MV-4-11 (cell line): Measurements from ENCODE around the gene MAN2B1.
A peak's percentile ranks its signal among the peaks of the same experiment; 100 is the strongest.

Source experiments
- DNase-seq: peaks from one replicate; lab custom pipeline; 2025; lab: John Stamatoyannopoulos, UW

The MAN2B1 gene

DNA sequence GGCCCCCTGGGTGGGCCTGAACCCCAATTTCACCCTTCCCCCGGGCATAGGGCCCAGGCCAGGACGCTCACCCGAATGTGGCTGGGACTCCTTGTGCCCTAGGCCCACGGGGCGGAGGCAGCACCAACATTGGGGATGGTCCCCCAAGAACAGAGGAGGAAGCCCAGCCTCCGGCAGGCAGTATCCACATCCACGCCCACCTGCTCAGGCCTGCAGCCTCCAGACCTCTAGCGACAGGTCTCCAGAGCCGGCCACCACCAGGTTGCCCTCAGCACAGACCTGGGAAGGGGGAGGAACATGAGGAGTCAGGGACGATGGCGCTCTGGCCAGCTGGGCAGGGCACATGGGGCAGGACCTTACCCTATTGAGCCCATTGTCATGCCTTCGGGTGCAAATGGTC lies 22.5 kb upstream of the MAN2B1 start:
- DNase-seq: no peak

DNA sequence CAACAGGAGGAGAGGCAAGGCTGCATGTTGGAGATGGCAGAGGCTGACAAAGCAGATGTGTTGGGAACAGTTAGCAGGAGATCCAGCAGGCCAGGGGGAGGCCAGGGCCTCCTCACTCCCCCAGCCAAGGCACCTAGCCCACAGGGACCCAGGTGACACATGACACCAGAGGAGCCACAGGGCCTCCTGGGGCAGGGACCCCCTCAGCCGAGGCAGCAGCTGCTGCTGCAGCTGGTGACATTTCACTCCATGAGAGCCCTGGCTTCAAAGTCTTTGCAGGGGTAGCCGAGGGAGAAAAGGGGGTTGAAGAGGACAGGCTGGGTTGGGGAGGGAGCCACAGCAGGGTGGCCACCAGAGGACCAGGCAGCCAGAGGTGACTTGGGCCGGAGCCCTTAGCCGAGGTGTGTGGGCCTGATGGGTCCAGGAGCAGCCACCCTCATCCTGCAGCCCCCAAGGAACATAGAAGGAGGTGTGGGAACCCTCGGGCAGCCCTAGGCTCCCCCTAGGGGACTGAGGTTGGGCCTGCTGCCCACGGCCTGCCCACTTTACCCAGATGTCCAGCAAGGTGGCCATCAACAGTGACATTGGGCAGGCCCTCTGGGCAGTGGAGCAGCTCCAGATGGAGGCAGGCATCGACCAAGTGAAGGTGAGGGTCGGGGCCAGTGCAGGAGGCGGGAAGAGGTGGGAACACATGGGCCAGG lies 21.1 kb upstream of the MAN2B1 start, which contains the start of gene GNG14:
GNG14 (plus strand) TSS at position 503 of the 701 bp plus-strand sequence; CDS start at position 554, 51 bp downstream.
- no peak for DNase-seq

DNA sequence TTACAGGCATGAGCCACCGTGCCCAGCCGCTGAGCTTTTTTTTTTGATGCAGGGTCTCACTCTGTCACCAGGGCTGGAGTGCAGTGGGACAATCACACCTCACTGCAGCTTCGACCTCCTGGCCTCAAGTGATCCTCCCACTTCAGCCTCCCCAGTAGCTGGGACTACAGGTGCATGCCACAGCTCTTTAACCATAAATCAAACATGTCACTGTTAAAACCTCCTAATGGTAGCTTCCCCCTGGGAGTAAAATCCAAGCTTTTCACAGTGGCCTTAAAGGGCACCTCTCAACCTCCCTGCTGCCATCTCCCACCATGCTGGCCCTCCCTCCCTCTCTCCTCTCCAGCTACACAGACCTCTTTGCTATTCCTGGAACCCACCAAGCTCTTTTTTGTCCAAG lies 19.3 kb upstream of the MAN2B1 start:
- no peak for DNase-seq

DNA sequence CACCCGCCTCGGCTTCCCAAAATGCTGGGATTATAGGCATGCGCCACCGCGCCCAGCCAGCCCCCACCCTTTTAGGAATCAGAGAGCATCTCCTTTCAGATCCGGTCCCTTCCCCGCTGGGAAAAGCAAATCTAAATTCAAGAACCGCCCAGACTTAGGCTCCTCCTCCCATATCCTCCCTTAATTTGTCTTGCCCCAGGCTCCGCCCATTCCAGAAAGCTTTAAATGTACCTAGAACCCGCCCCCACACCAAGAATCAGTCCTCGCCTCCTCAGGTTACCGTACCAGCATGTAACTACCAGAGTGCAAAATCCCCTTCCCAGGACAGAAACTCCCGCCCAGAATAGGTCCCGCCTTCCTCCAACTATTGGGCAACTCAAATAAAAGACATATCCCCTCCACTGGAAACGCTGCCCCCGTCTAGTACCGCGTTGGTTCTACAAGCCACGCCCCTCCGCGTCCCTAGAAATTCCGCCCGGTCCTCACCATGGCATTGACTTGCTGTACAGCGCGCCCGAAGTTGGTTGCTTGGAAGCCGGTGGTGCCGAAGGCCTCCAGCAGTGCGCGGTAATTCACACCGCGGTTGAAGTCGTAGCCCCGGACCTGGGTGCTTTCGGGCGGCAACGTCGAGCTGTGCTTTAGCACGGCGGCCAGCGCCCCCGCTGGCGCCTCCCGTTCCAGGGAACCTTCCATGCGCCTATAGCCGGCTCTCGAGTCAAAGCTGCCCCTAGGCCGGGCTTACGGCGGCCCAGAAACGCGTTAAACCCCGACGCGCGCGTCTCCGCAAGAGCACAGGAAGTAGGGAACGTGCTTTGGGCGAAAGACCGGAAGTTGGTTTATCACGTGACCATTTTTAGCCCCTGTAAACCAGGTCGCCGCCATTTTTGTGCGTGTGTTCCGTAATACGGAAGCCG lies 14.8 kb upstream of the MAN2B1 start, which contains the start of gene DHPS:
DHPS (minus strand) TSS at position 807 of the 914 bp plus-strand sequence; CDS start at position 693, 114 bp downstream.
- peak; percentile 99 for DNase-seq

DNA sequence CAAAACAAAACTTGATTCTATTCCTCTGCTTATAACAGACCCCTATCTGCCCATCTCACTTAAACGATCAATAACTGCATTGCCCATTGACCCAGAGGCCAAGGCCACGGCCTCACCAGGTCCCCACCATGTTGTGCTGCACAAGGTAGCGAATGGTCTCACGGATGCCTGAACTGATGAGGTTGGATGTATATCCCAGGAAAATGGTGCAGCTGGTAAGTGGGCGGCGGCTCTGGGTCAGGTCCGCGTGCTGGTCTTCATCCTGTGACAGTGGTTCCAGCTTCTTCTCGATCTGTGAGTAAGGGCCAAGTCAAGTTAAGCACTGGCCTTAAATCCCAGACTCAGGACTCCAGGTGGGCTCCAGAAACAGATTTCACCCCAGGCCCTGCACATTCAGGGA lies 13.5 kb upstream of the MAN2B1 start:
- no peak for DNase-seq

DNA sequence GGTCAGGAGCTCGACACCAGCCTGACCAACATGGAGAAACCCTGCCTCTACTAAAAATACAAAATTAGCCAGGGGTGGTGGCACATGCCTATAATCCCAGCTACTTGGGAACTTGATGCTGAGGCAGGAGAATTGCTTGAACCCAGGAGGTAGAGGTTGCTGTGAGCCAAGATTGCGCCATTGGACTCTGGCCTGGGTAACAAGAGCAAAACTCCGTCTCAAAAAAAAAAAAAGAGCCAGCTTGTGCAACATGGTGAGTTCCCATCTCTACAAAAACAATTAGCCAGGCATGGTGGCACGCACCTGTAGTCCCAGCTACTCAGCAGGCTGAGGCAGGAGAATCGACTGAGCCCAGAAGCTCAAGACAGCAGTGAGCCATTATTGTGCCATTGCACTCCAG lies 11.5 kb upstream of the MAN2B1 start:
- DNase-seq: peak; percentile 27

DNA sequence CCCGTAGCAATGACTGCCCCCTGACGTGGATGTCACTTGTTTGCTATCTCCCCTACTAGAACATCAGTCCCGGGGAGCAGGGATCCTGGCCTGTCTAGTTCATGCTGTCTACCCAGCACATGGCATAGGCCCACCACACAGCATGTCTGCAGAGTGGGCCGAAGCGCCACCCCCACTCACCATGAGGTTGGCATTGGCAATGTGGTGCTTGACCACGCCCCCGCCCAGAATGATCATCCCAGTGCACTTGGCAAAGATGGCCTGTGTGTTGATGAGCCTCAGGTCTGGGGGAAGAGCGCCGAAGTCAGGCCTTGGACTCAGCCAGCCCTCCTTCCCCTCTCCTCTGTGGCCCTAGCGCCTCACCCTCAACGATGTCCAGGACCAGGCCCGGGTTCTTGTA lies 10.4 kb upstream of the MAN2B1 start:
- DNase-seq: no peak

DNA sequence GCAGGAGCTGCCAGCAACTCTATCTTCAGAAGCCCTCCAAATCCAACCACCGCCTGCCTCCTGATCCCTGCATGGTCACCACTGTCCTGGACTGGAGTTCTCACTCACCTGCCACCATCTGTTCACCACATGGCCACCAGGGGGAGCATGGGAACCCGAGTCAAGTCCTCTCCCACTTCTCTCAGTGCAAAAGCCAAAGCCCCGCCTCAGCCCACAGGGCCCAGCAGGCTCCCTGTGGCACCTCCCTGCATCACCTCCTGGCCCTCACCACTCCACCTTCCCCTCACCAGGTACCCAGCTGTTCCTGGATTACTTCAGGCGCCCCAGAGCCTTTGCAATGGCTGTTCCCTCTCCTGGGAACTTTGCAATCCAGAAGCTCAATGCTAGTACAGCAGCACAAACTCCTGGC lies 9.8 kb upstream of the MAN2B1 start:
- peak; percentile 76 for DNase-seq

DNA sequence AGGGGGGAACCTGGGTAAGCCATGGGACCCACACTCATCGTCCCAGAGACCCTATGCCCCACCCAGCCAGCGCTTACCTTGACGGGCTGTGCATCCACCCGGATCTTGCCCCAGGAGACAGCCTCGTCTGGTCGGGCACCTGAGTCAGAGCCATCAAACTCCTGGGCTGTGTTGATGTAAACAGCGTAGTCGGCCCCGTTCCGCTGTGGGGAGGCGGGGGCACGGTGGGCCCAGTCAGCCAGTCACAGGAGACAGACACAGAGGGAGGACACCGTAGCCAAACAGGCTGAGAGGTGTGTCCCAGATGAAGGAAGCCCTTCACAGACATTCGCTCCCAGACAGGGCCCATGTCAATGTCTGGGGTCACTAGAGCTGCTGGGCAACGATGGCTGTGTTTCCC lies 9.4 kb upstream of the MAN2B1 start:
- DNase-seq: no peak

DNA sequence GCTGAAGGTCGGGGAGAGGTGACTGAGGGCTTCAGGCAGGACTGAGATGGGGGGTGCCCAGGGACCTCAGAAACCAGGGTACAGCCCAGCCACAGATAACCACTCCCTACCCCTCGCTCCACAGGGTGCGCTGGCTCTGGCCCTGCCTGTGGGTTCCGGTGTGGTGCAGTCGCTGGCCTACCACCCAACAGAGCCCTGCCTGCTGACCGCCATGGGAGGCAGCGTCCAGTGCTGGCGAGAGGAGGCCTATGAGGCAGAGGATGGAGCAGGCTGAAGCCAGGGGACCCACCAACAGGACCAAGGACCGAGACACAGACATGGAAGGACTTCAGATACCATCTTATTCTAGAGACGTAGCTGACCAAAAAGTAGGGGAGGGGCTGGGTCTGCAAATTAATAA lies 8.9 kb upstream of the MAN2B1 start:
- DNase-seq: no peak

DNA sequence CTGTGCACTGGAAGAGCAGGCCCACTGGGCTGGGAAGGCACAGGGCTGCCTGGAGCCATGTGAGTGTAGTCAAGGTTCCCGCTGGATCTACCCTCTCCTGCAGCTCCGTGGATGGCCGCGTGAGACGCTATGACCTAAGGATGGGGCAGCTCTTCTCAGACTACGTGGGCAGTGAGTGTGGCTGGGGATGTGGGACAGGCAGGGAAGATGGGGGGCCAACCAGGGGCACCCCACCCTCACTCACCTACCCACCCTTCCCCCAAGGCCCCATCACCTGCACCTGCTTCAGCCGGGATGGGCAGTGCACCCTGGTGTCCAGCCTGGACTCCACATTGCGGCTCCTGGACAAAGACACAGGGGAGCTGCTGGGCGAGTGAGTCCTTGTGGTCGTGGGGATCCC lies 6.2 kb upstream of the MAN2B1 start:
- no peak for DNase-seq

DNA sequence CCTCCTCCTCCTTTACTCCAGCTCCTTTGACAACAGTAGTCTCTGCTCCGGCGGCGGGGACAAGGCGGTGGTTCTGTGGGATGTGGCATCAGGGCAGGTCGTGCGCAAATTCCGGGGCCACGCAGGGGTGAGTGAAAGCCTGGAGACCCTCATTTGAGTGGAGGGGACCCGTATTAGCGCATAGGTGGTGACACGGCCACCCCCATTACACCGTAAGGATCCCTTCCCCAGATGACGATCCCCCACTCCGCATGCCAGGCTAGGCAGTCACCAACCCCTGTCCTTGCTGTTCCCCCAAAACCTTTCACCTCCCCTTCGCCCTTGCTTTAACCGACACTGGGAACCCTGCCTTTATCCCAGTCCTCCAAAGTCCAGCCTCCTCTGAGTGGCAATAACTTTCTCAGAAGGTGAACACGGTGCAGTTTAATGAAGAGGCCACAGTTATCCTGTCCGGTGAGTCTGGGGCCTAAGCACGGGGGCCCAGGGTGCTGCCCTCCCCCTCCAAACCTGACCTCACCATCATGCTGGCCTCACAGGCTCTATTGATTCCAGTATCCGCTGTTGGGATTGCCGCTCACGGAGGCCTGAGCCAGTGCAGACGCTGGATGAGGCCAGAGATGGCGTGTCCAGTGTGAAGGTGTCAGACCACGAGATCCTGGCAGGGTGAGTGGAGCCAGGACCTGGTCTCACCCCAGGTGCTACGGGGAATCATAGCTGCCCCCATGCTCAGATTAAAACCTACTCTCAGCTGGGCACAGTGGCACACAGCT lies 3.8 kb upstream of the MAN2B1 start:
- DNase-seq: no peak

DNA sequence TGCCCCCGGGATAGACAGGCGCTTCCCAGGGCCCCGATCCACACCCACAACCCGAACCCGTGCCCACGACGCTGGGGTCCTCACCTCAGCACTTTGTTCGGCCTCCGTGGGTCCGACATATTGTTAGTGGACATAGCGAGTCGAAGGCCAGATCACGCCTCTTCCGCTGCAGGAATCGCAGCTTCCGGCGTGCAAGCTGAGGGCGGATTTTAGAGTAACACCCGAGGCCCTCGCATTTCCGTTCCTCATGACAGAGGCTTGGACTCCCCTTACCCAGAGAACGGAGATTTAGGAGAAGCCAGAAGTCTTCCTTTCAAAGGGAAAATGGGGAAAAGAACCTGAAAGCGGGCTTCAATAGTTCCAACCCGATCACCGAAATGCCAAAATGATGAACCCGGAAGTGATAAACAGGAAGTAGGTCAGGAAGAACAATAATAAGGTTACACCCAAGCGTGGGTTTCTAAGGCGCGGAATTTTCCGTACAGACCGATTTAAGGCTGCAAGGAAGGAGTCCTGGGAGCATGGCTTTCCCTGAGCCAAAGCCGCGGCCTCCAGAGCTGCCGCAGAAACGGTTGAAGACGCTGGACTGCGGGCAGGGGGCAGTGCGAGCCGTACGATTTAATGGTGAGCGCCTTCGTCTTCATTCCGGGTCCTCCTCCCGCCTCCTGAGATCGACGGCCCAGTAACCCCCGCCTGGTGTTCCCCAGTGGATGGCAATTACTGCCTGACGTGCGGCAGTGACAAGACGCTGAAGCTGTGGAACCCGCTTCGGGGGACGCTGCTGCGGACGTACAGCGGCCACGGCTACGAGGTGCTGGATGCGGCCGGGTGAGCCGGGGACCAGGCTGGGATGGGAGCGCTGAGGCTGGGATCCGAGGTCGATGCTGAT lies 3.0 kb upstream of the MAN2B1 start:
- DNase-seq: peak; percentile 84

DNA sequence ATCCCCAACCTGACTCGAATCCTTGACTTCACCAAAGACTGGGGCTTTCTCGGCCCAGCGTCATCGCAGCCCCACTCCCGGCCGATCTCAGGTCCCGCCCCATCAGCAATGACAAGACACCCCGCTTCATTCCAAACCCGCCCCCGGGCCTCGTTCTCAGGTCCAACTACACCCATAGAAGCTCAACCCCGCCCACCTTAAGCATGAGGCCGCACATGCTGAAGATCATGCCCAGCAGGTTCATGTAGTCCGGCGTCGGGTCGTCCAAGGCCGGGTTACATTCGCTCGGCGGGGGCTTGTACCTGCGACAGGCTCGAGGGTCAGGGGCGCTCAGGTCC lies 2.4 kb upstream of the MAN2B1 start:
- DNase-seq: peak; percentile 52

DNA sequence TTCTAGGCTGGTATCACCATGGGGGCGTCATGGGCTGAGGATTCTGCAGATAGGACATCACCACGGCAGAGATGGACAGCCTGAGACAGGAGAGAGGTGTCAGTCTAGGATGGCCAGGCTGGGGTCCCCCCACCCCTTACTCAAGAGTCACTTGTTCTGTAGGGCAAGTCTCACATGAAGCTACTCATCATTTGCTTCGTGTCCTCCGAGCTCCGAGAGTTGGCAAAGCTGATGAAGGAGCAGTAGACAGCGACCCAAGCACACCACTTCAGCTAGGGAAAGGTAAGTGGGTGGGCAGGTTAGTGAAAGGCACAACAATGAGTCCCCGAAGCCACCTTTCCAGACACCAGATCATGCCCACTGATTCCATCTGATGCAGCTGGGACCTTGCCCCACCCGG lies 1.8 kb upstream of the MAN2B1 start:
- DNase-seq: no peak

DNA sequence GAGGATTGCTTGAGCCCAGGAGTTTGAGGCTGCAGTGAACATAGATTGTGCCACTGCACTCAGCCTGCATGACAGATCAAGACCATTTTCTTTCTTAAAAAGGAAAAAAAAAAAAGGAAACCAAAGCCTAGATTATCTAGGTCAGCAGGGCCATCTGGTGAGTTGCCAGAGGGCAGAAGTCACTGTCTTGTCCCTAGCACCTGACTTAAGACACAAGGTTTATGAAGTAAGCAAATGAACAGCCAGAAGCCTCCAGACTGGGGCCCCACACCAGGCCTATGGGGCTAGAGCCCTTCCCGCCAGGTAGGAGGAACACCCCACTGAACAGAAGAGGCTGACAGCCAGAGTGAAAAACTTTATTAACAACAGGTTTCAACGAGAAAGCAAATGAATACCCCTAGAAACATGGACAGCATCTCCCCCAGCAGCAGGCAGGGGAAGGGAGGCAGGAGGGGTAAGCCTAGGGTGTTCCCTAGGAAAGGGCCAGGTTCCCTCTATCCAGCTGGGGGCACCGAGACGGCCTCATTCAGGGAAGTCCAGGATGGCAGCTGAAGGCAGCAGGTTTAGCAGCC lies 1.3 kb upstream of the MAN2B1 start:
- DNase-seq: no peak

DNA sequence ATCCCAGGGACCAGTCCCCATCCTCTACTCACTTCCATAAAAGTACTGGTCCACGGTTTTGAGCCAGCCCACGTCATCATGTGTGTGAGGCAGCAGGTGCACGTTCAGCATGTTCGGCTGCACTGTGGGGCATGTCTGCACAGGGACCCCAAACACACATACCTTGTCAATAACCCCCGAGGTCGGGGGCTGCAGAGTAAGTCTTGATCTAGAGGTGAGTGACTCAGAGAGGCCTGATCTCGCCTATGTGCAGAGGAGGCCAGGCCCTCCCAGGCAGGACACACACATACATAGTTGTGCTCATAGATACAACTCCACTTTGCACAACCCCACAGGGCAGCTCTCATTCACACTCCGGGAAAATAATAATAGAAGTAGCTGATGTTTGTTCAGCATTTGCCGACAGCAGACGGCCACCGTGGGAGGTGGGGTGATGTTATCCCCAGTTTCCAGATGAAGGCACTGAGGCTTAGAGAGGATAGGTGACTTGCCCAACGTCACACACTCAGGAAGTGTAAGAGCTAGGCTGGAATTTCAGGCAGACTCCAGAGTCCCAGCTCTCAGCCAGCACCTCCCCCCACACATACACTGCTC lies 774 bp downstream of the MAN2B1 start:
- DNase-seq: peak; percentile 31

DNA sequence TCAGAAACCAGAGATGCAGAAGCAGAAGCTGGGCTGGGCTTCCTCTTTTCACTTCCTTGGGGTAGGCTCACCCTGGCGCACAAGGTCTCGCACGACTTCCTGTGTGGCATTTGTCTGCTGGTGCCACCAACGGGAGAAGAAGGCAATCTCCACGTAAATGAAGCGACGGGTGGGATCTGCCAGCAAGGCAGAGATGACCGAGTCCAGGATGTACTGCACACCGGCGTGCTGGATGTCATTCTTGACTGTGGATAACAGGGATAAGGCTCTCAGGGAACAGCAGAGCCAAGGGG lies 1.3 kb downstream of the MAN2B1 start:
- peak; percentile 100 for DNase-seq

DNA sequence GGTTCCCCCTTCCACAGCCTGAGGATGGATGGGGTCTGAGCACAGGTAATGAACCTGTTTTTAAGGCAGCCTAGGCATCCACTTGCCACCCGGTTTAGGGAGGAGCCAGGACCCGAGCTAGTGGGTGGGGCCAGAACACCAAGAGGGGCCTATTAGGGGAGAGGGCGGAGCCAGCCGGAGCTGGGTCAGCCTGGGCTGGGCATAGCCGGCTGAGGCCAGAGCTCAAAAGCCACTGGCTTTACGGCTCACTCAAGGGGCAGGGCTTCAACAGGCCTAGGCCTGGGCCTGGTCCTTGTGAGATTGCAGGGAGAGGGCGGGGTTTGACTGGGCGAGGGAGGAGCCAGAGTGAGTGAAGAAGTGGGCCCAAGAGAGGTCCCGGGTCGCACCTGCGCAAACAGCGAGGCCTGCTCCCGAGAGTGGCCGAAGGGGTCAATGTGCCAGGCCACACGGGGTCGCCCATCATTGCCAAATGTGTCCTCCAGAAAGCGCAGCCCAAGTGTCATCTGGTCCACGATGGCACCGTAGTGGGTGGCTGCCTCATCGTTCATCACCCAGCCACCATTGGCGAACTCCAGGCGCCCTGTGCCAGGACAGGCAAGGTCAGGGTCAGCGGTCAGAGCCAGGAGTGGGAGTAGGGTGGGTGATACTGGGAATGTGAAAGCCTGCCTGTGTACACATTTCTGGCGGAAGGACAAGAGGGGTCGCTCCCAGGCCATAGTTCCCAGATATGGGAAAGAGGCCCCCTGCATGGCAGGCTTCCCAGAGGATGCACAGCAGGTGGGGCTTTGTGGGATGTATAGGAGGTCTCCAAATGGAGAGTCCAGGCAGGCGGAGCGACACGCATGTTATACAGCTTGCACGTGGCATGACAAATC lies 1.9 kb downstream of the MAN2B1 start:
- DNase-seq: peak; percentile 11

DNA sequence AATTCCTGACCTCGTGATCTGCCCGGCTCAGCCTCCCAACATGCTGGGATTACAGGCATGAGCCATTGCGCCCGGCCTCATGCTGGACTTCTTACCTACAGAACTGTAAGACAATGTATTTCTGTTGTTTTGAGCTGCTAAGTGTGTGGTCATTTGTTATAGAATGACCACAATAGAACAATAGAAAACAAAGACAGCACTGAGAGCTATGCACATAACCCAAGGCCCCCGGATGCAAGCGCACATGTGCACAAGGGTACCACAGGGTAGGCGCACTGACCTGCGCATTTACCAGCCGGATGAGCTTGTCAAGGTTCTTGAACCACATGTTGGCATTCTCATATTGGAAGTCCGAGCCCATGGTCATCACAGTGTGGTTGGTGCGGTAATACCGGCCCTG lies 5.6 kb downstream of the MAN2B1 start:
- DNase-seq: no peak
